OCI-LY1 (cell line): ENCODE results near the gene ELF2.
"Not testable (repeated sequence)": the region's sequence is repeated elsewhere in the genome, so short reads cannot be mapped to it uniquely, and the experiment has no call there.

Source experiments
- H2AFZ ChIP-seq: fragments of 200-600 bp; sonication (generic), shearing (Covaris generic); 2 replicates; pipeline ENCODE4 v1.6.0; 2014; ENCODE audit warnings: antibody characterized with exemption, mild to moderate bottlenecking, low read length
- H3F3A ChIP-seq: fragments of 200-600 bp; sonication (generic), shearing (Covaris generic); 2 replicates; pipeline ENCODE4 v1.6.0; 2014; ENCODE audit warnings: mild to moderate bottlenecking, antibody characterized with exemption, low read length, moderate library complexity; ENCODE audit not compliant: insufficient read depth
- H3K27ac ChIP-seq: fragments of 200-600 bp; sonication (generic); 2 replicates; pipeline ENCODE4 v1.5.1; 2014; ENCODE audit warnings: low read length, mixed run types, mild to moderate bottlenecking, low read depth; ENCODE audit not compliant: poor library complexity, severe bottlenecking
- H3K27me3 ChIP-seq: fragments of 200-600 bp; sonication (generic); 2 replicates; pipeline ENCODE4 v1.6.0; 2014; ENCODE audit warnings: antibody characterized with exemption, mild to moderate bottlenecking, low read length, moderate library complexity; ENCODE audit not compliant: insufficient read depth
- H3K36me3 ChIP-seq: fragments of 200-600 bp; sonication (generic); 2 replicates; pipeline ENCODE4 v1.6.1; 2014; ENCODE audit warnings: mild to moderate bottlenecking, antibody characterized with exemption, low read length, moderate library complexity, mixed read lengths; ENCODE audit not compliant: insufficient read depth
- H3K4me1 ChIP-seq: fragments of 200-600 bp; sonication (generic); 2 replicates; pipeline ENCODE4 v1.5.1; 2014; ENCODE audit warnings: mild to moderate bottlenecking, low read length, moderate library complexity; ENCODE audit not compliant: insufficient read depth, severe bottlenecking
- H3K4me2 ChIP-seq: fragments of 200-600 bp; sonication (generic), shearing (Covaris generic); 2 replicates; pipeline ENCODE4 v1.6.1; 2014; ENCODE audit warnings: low read length
- H3K4me3 ChIP-seq: fragments of 200-600 bp; sonication (generic); 2 replicates; pipeline ENCODE4 v1.5.1; 2014; ENCODE audit warnings: low read length, low read depth, mild to moderate bottlenecking, mixed read lengths; ENCODE audit not compliant: poor library complexity, severe bottlenecking
- H3K79me2 ChIP-seq: fragments of 200-600 bp; shearing (Covaris generic); 2 replicates; pipeline ENCODE4 v1.6.1; 2016; ENCODE audit warnings: mixed run types, low read length, mixed read lengths; ENCODE audit not compliant: insufficient read depth
- H3K9ac ChIP-seq: fragments of 200-600 bp; sonication (generic), shearing (Covaris generic); 2 replicates; pipeline ENCODE4 v1.6.1; 2014; ENCODE audit warnings: mild to moderate bottlenecking, low read length, mixed read lengths
- H3K9me2 ChIP-seq: fragments of 200-600 bp; sonication (generic), shearing (Covaris generic); 2 replicates; pipeline ENCODE4 v1.6.1; 2014; ENCODE audit warnings: low read depth, mild to moderate bottlenecking, low read length, mixed read lengths
- H3K9me3 ChIP-seq: fragments of 200-600 bp; shearing (Covaris generic); 2 replicates; pipeline ENCODE4 v1.6.1; 2014; ENCODE audit warnings: low read length, mixed read lengths
- H4K20me1 ChIP-seq: fragments of 200-600 bp; sonication (generic), shearing (Covaris generic); 2 replicates; pipeline ENCODE4 v1.6.0; 2016; ENCODE audit warnings: mild to moderate bottlenecking, low read length; ENCODE audit not compliant: insufficient read depth
- EZH2 ChIP-seq: fragments of 200-600 bp; sonication (generic), shearing (Covaris generic); IDR thresholded peaks from 2 replicates; pipeline ENCODE4 v1.8.0; 2017; ENCODE audit warnings: borderline replicate concordance, mixed run types, mild to moderate bottlenecking, antibody characterized with exemption, low read length, moderate library complexity, mixed read lengths
- TF ChIP-seq, protein P1 (sequence below): fragments of 200-600 bp; sonication (generic), shearing (Covaris generic); IDR thresholded peaks from 2 replicates; pipeline ENCODE4 v1.5.1; 2017; ENCODE audit warnings: mild to moderate bottlenecking, antibody characterized with exemption, low read length, moderate library complexity, mixed read lengths

The ELF2 gene

GRCh38 chr4:139022835-139023234, 154.2 kb downstream of the ELF2 start:
- Histone ChIP-seq H3K4me2 (no peak overlapping the region), H3K79me2 (peaks cover 89% of the 10 kb centered on the region), H3K4me1 (peaks cover 38% of the 10 kb centered on the region), H3K27ac (no peak overlapping the region), H3K27me3 (no peaks in the 10 kb centered on the region), H3K9me2 (no peaks in the 10 kb centered on the region), H3K36me3 (peaks cover 40% of the 10 kb centered on the region), H3K9ac (no peak overlapping the region), H3F3A (no peaks in the 10 kb centered on the region), H2AFZ (no peak overlapping the region), H3K9me3 (no peaks in the 10 kb centered on the region), H4K20me1 (no peaks in the 10 kb centered on the region), H3K4me3 (no peak overlapping the region)
- TF ChIP-seq, protein P1, sequence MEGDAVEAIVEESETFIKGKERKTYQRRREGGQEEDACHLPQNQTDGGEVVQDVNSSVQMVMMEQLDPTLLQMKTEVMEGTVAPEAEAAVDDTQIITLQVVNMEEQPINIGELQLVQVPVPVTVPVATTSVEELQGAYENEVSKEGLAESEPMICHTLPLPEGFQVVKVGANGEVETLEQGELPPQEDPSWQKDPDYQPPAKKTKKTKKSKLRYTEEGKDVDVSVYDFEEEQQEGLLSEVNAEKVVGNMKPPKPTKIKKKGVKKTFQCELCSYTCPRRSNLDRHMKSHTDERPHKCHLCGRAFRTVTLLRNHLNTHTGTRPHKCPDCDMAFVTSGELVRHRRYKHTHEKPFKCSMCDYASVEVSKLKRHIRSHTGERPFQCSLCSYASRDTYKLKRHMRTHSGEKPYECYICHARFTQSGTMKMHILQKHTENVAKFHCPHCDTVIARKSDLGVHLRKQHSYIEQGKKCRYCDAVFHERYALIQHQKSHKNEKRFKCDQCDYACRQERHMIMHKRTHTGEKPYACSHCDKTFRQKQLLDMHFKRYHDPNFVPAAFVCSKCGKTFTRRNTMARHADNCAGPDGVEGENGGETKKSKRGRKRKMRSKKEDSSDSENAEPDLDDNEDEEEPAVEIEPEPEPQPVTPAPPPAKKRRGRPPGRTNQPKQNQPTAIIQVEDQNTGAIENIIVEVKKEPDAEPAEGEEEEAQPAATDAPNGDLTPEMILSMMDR: no peak
- TF ChIP-seq EZH2: no peak

DNA sequence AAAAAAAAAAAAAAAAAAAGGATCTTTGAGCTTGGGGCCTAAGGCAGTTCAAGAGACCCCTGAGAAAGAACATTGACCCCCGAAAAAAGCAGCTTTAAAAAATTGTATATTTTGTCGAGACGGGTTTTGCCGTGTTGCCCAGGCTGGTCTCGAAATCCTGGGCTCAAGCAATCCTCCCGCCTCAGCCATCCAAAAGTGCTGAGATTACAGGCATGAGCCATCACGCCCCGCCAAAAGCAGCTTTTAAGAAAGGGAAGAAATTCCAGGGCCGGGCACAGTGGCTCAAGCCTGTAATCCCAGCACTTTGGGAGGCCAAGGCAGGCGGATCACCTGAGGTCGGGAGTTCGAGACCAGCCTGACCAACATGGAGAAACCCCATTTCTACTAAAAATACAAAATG, 155.9 kb downstream of the ELF2 start:
- H3K9me3 ChIP-seq, H3K27ac ChIP-seq, H4K20me1 ChIP-seq, H3K27me3 ChIP-seq, H3K4me2 ChIP-seq, H3K4me3 ChIP-seq, H3K9me2 ChIP-seq, H3F3A ChIP-seq, H3K9ac ChIP-seq, H2AFZ ChIP-seq: not testable (repeated sequence)
- H3K36me3 ChIP-seq: peaks cover 40% of the 10 kb centered on the region
- H3K4me1 ChIP-seq: peaks cover 41% of the 10 kb centered on the region
- peaks cover 97% of the 10 kb centered on the region for H3K79me2 ChIP-seq

GRCh38 chr4:139020384-139020783, 156.6 kb downstream of the ELF2 start:
- H3K27ac ChIP-seq: no peak overlapping the region
- no peaks in the 10 kb centered on the region for H3K27me3 ChIP-seq
- H4K20me1 ChIP-seq: no peaks in the 10 kb centered on the region
- H3F3A ChIP-seq: no peaks in the 10 kb centered on the region
- no peaks in the 10 kb centered on the region for H3K9me3 ChIP-seq
- no peak for TF ChIP-seq EZH2
- TF ChIP-seq, protein P1: no peak
- no peak overlapping the region for H3K9ac ChIP-seq
- no peak overlapping the region for H3K4me2 ChIP-seq
- H3K4me1 ChIP-seq: peaks cover 41% of the 10 kb centered on the region
- H3K9me2 ChIP-seq: no peaks in the 10 kb centered on the region
- peaks cover 90% of the 10 kb centered on the region for H3K79me2 ChIP-seq
- H3K36me3 ChIP-seq: peaks cover 40% of the 10 kb centered on the region
- no peak overlapping the region for H3K4me3 ChIP-seq
- no peak overlapping the region for H2AFZ ChIP-seq

- Histone ChIP-seq H3K9ac (no peak overlapping the region), H3K79me2 (peaks cover 78% of the 10 kb centered on the region), H3K9me3 (no peaks in the 10 kb centered on the region), H3K4me2 (peak overlapping the region; percentile 50; the same call in 1 of the 2 replicates), H3K27ac (no peak overlapping the region), H3F3A (no peaks in the 10 kb centered on the region), H2AFZ (no peak overlapping the region), H3K27me3 (no peaks in the 10 kb centered on the region), H3K36me3 (peaks cover 35% of the 10 kb centered on the region), H4K20me1 (no peaks in the 10 kb centered on the region), H3K4me3 (no peak overlapping the region), H3K4me1 (peaks cover 43% of the 10 kb centered on the region), H3K9me2 (no peaks in the 10 kb centered on the region)
- TF ChIP-seq EZH2: no peak
- TF ChIP-seq, protein P1: 0 out of 2 replicates have a peak, but pooled peaks have one; percentile 10
Measured at GRCh38 chr4:139018971-139019758, 157.9 kb downstream of the ELF2 start.
